GM18870 (cell line): Measurements from ENCODE around the gene CD4.
"Not testable (repeated sequence)": the region's sequence is repeated elsewhere in the genome, so short reads cannot be mapped to it uniquely, and the experiment has no call there.

Experiments used
- ATAC-seq: cut with Tn5 transposase; IDR thresholded peaks from one replicate; pipeline ENCODE4 v1.9.1; 2021; ENCODE audit warnings: moderate library complexity; ENCODE audit not compliant: unreplicated experiment

CD4 gene

DNA sequence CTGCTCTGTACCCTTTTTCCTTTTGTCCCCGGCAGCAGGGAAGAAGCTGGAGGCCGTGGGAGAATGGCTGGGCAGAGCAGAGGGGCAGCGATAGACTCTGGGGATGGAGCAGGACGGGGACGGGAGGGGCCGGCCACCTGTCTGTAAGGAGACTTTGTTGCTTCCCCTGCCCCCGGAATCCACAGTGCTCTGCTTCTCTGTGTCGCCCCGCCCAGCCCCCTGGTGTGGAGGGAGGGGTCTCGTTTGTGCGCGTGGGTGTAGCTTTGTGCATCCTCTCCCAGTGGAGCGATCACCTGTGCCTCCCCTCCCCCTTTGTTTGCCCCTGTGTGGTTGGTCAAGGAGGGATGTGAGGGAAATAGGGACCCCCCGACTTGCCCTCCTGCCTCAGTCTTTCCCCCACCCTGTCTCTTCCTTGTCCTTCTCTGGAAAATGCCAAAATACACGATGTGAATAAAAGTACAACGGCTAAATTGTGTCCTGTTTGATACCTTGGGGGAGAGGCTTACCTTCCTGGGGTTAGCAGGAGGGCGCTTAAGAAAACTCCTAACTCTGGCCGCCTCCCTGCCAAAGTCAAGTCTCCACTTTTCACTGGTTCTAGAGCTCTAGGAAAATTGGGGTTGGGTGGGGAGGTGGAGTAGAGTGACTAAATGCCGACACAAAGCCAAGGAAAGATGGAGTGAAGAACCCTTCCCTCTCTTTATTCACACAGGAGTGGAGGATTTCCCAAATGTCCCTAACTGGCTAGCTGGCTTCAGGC is 77.0 kb downstream of the CD4 start:
- no peak for ATAC-seq

DNA sequence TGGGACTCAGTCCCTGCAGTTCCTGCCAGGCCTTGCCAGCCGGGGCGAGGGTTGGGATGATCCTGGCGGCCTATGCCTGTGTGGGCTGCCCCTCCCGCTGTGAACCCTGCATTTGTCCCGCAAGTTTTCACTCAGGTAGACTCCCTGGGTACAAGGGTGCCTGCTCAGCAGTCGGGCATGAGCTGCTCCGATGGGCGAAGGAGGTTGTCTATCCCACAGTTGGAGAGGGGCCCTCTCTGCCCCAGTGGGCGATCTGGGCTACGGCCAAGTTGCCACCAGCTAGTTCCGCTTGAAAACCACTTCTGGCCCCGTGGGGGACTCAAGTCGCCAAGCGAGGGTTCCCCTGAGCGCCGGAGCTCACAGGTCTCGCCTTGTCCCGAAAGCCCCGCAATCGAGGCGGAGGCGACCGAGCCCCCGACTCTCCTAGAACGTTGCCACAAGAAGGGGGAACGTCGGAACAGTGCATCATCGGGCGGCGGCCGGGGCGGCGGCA is 77.6 kb downstream of the CD4 start:
- no peak for ATAC-seq

DNA sequence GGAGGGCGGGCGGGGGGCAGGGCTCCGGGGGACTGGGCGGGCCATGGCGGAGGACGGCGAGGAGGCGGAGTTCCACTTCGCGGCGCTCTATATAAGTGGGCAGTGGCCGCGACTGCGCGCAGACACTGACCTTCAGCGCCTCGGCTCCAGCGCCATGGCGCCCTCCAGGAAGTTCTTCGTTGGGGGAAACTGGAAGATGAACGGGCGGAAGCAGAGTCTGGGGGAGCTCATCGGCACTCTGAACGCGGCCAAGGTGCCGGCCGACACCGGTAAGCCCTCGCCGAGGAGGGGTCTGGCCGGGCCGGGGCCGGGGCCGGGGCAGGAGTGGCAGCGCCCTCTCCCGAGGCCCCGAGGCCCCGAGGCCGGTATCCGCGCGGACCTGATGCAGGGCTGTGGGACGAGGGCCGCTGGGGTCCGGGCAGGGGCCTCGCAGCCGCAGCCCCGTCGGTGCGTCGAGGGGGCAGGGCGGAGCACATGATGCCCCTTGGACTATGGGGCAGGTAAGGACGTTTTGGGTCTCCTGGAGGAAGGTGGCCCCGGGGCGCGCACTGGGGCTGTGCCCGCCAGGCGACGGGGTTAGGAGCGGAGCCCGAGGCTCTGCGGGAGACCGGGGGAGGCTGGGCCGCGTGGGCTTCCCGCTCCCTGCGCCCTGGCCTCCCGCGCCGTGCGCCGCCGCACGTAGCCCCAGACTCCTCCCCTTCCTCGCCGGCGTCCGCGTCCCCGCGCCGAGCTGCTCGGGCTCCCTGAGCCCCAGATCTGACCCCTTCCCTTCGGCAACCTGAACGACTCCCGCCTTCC is 78.3 kb downstream of the CD4 start, which contains the start of gene TPI1:
Gene TPI1, plus strand, starts transcription at position 119 of the 798 bp plus-strand sequence. Its CDS starts 36 bp downstream, at position 155.
- peak; percentile 31 for ATAC-seq

DNA sequence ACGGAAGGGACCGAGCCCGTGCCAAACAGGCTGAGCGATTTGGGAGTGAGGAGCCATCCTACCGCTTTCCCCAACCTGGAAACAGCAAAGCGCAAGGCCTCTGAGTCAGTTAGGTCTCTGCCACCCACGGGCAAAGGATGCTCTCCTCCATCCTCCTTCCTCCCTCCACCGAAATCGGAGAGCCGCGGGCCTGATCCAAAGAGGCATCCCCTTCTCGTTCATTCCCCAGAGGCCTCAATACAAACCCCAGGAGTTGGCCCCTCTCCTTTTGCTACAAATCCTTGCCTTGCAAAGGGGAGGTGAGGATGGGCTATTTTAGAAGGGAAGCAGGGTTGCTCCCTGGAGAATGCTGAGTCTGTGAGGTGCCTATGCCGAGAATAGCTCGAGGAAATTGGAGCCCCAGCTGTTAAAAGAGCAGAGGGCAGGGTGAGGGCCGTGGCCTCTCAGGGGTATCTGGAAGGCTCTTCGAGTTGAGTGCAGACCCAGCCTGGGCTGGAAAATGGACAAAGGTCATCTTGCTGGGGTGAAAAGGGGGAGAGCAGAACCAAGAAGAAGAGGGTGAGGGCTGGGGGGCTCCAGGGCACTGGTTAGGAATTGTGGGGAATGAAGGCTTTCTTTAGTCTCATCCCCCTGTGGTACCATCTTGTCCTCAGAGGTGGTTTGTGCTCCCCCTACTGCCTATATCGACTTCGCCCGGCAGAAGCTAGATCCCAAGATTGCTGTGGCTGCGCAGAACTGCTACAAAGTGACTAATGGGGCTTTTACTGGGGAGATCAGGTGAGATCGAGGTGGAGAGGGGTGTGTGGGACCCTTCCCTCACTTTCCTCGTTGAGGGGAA is 79.1 kb downstream of the CD4 start:
- no peak for ATAC-seq

DNA sequence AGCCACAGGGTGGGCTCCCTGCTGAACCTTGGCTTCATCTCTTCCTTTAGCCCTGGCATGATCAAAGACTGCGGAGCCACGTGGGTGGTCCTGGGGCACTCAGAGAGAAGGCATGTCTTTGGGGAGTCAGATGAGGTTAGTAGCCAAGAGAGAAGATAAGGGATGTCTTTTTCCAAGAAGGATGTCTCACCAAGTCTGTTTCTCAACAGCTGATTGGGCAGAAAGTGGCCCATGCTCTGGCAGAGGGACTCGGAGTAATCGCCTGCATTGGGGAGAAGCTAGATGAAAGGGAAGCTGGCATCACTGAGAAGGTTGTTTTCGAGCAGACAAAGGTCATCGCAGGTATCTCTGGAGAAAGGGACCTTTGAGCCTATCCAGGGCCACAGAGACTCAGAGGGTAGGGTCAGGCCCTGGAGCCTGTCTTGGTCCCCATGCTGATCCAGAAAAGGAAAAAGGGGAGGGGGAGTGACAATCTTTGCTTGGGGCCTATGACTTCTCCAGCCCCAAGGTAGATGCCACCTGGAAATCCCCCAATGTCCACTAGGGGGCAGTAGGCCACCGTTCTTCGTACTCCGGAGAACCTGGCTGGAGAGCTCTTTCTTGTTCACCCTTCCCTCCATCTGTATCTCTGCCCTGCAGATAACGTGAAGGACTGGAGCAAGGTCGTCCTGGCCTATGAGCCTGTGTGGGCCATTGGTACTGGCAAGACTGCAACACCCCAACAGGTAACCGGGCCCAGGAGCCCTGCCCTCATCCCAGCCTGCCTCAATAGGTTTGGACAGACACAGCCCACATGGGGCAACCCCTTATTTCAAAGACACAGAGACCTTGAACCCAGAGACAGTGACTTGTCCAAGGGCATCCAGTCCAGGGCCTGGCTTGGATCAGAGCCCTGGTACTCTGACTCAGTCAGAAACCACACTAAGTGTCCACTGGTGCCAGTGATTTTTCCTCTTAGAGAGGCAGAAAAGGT is 80.0 kb downstream of the CD4 start:
- ATAC-seq = no peak

DNA sequence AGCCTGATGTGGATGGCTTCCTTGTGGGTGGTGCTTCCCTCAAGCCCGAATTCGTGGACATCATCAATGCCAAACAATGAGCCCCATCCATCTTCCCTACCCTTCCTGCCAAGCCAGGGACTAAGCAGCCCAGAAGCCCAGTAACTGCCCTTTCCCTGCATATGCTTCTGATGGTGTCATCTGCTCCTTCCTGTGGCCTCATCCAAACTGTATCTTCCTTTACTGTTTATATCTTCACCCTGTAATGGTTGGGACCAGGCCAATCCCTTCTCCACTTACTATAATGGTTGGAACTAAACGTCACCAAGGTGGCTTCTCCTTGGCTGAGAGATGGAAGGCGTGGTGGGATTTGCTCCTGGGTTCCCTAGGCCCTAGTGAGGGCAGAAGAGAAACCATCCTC is 81.0 kb downstream of the CD4 start:
- ATAC-seq = not testable (repeated sequence)
